Thyroid gland (tissue), 4 donors: ENCODE measurements around the gene CELF4. TPM values are rescaled to one million over a fixed set of nuclear protein-coding genes. Genes with fewer than 3 reads are reported as not detected.

Experiments
- DNase-seq, 2 donors: peaks; one replicate each; pipeline ENCODE4 v3.0.0-alpha.2; 2019
- H3K27ac ChIP-seq, 3 donors: fragments of 200-600 bp; sonication (generic); 1 replicate in 2 of 3; 2 replicates in 1 of 3; pipeline ENCODE4 v1.5.1; 2016 to 2019; ENCODE audit warnings: mild to moderate bottlenecking in 1 of 3, moderate library complexity in 1 of 3
- H3K27me3 ChIP-seq: fragments of 200-600 bp; sonication (generic); one replicate; pipeline ENCODE4 v1.5.1; 2019
- H3K36me3 ChIP-seq, 2 donors: fragments of 200-600 bp; sonication (generic); one replicate each; pipeline ENCODE4 v1.5.1; 2016 to 2019
- H3K4me1 ChIP-seq, 2 donors: fragments of 200-600 bp; sonication (generic); one replicate each; pipeline ENCODE4 v1.5.1; 2017 to 2019
- H3K4me3 ChIP-seq, 3 donors: fragments of 200-600 bp; sonication (generic); replicated peaks in 1 of 3; 1 replicate in 2 of 3; 2 replicates in 1 of 3; pipeline ENCODE4 v1.5.1; 2016; ENCODE audit warnings: mild to moderate bottlenecking in 1 of 3
- H3K9me3 ChIP-seq: fragments of 200-600 bp; sonication (generic); one replicate; pipeline ENCODE4 v1.5.1; 2017
- CTCF ChIP-seq, 6 experiments: fragments of 200-600 bp in 3 of 6; fragments of 450-650 bp in 3 of 6; sonication (generic) in 3 of 6; IDR thresholded peaks; one replicate each; pipeline ENCODE4 v1.5.1; 2016 to 2019; ENCODE audit warnings: antibody characterized with exemption in 6 of 6, mild to moderate bottlenecking in 2 of 6, inconsistent platforms in 1 of 6, moderate library complexity in 1 of 6
- POLR2A ChIP-seq, 2 donors: fragments of 450-650 bp; IDR thresholded peaks; one replicate each; pipeline ENCODE4 v1.6.1; 2017; ENCODE audit warnings: antibody characterized with exemption in 2 of 2, mild to moderate bottlenecking in 2 of 2, moderate library complexity in 1 of 2
- WGBS, 2 donors: methylation state at CpG; one replicate each; pipeline ENCODE4 v1.1.5; 2017; 5-methylcytosine and 5-hydroxymethylcytosine counted together
- intact Hi-C: fragments of 100-400 bp; cut with DNase I; formaldehyde crosslinking; loops from one replicate; pipeline ENCODE4 v1.15.1; 2023
- total RNA-seq, 4 donors: library from RNA; depleted of rRNA; stranded (reverse); fragments of >200 nt; gene quantifications; one replicate each; pipeline ENCODE4 v1.2.3, GENCODE V29; 2016

The CELF4 gene
- total RNA-seq, 4 donors from 2014 or later = 4.3 TPM; not detected in 3

DNA sequence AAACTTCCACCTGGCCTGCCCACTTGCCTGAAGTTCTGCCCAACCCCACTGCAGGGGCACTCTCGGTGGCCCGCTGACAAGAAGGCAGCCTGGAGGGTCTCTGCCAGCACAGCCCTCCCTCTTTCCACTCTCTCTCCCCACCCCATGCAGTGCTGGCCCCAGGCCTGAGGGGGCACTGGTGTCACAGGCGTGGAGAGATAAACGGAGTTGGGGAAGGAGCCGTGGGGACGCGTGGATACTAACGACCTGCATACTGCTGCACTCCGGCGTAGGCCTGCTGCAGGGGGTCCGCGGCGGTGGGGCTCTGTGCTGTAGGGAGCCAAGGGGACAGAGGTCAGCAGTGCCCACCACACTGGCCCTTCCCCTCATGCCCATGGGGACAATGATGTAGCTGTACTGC lies 299.3 kb downstream of the CELF4 start:
- TF ChIP-seq CTCF (IDR thresholded peaks at IDR 0.05) (no peak), POLR2A (IDR thresholded peaks at IDR 0.05) (no peak)
- no peak for DNase-seq
- Histone ChIP-seq H3K4me1 (no peaks in the 10 kb centered on the region), H3K27ac (no peak overlapping the region), H3K27me3 (no peaks in the 10 kb centered on the region), H3K9me3 (no peaks in the 10 kb centered on the region), H3K4me3 (no peak overlapping the region), H3K36me3 (no peaks in the 10 kb centered on the region)
- WGBS, 2 donors = 39% methylated on average over 12 of the region's 13 CpGs; no CpG with 5 or more reads in 1 of the 2 donors
- intact Hi-C loops = no loop called here

DNA sequence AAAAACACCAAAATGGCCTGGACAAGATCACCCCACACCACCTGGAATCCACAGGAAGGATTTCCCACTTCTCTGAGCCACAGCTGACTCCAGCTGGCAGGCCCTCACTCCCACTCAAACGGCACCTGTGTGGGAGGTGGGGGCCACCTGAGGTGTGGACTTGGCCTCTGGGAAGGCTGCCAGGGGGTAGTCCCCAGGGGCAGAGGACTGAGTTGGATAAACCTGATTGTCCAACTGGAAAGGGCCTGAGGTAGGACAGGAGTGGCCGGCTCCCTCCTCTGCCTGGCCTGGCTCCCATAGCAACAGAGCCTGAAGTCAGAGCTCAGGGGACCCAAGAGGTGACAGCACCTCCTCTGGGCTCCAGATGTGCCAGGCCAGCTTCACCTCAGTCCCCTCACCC lies 300.2 kb downstream of the CELF4 start:
- WGBS, 2 donors = 14 to 80% methylated on average over 1 to 2 of the region's 2 CpGs
- Histone ChIP-seq H3K27me3 (no peaks in the 10 kb centered on the region), H3K27ac (no peak overlapping the region), H3K9me3 (no peaks in the 10 kb centered on the region), H3K4me3 (no peak overlapping the region), H3K4me1 (no peaks in the 10 kb centered on the region), H3K36me3 (no peaks in the 10 kb centered on the region)
- no peak for DNase-seq
- TF ChIP-seq POLR2A (IDR thresholded peaks at IDR 0.05) (no peak), CTCF (IDR thresholded peaks at IDR 0.05) (no peak)
- intact Hi-C loops = no loop called here

GRCh38 chr18:37264956-37265355 lies 300.6 kb downstream of the CELF4 start:
- Histone ChIP-seq H3K9me3 (no peaks in the 10 kb centered on the region), H3K4me3 (no peak overlapping the region), H3K36me3 (no peaks in the 10 kb centered on the region), H3K27ac (no peak overlapping the region), H3K27me3 (no peaks in the 10 kb centered on the region), H3K4me1 (no peaks in the 10 kb centered on the region)
- intact Hi-C loops = no loop called here
- no peak for TF ChIP-seq POLR2A (IDR thresholded peaks at IDR 0.05)
- DNase-seq = no peak
- WGBS, 2 donors = 92 to 93% methylated on average over 14 of the region's 14 CpGs

DNA sequence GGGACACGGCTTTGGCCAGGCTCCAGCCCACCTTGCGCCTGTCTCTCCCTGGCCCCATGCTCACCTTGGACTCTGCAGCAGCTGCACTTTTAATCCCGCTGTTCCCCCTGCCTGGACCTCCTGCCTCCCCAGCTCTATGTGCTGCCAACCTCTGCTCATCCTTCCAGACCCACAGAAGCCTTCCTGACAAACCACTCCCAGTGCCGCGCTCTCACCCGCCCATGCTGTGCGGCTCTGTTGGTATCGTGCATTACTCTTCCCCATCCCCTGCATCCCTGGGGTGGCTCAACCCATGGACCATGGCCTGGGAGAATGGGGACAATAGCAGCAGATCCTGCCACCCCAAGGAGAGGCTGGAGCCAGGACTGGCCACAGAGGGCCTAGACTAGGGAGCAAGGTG lies 303.6 kb downstream of the CELF4 start:
- no peaks in the 10 kb centered on the region for H3K36me3 ChIP-seq
- no peak overlapping the region for H3K4me3 ChIP-seq
- TF ChIP-seq POLR2A (IDR thresholded peaks at IDR 0.05) (no peak), CTCF (IDR thresholded peaks at IDR 0.05) (no peak)
- H3K27ac ChIP-seq = no peak overlapping the region
- 81 to 89% methylated on average over 8 of the region's 8 CpGs for WGBS, 2 donors
- no peaks in the 10 kb centered on the region for H3K4me1 ChIP-seq
- no peak for DNase-seq
- H3K9me3 ChIP-seq = no peaks in the 10 kb centered on the region
- intact Hi-C loops = no loop called here
- no peaks in the 10 kb centered on the region for H3K27me3 ChIP-seq

DNA sequence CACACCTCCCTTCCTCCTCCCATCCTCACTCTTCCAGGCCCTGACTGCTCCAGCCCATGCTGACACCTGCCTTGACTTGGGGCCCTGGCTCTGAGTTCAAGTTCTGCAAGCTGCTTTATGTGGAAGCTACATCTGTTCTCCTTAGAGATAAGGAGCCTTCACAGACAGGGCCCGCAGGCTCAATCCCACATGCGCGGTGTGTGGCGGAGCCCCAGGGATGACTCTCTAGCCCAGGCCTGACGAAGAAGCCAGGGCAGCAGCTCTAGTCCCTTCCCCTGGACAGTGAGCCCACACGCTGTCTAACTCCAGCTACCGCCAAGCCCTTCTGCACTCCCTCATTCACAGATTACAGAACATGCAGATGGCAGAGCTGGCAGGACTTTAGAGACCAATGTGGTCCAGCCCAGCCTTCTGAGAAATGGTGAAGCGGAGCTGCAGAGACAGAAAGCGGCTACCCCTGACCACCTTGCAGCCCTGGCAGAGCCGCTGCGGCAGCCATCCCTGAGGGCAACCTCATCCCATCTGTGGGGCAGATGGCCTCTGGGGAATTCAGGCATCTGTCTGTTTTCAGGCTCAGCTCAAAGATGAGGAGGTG lies 304.3 kb downstream of the CELF4 start:
- no peaks in the 10 kb centered on the region for H3K9me3 ChIP-seq
- no peak overlapping the region for H3K4me3 ChIP-seq
- H3K36me3 ChIP-seq = no peaks in the 10 kb centered on the region
- DNase-seq = no peak
- intact Hi-C loops = no loop called here
- no peaks in the 10 kb centered on the region for H3K4me1 ChIP-seq
- no peaks in the 10 kb centered on the region for H3K27me3 ChIP-seq
- TF ChIP-seq POLR2A (IDR thresholded peaks at IDR 0.05) (no peak), CTCF (IDR thresholded peaks at IDR 0.05) (no peak)
- no peak overlapping the region for H3K27ac ChIP-seq
- 89 to 93% methylated on average over 10 to 11 of the region's 11 CpGs for WGBS, 2 donors
